NCI-H524 treated with DMSO at 0.1 percent for 48 hours (cell line): ENCODE data around the gene COL15A1.

Experiments used
- DNase-seq: peaks from one replicate; lab custom pipeline; 2025; lab: John Stamatoyannopoulos, UW

Gene COL15A1

GRCh38 chr9:99015448-99015847, 71.7 kb downstream of the COL15A1 start:
- no peak for DNase-seq

GRCh38 chr9:99015890-99016289, 72.2 kb downstream of the COL15A1 start:
- no peak for DNase-seq

GRCh38 chr9:99016681-99017387, 73.1 kb downstream of the COL15A1 start:
- DNase-seq = no peak

- no peak for DNase-seq
Measured at GRCh38 chr9:99018653-99019052, 74.9 kb downstream of the COL15A1 start.

- no peak for DNase-seq
Measured at GRCh38 chr9:99019510-99020331, 76.0 kb downstream of the COL15A1 start.

- DNase-seq = no peak
Measured at GRCh38 chr9:99020786-99021436, 77.2 kb downstream of the COL15A1 start.

- no peak for DNase-seq
Measured at GRCh38 chr9:99021512-99021911, 77.8 kb downstream of the COL15A1 start.

- DNase-seq = no peak
Measured at GRCh38 chr9:99023231-99023630, 79.5 kb downstream of the COL15A1 start.

- DNase-seq = peak; percentile 76
Measured at GRCh38 chr9:99023831-99024230, 80.1 kb downstream of the COL15A1 start.

- no peak for DNase-seq
Measured at GRCh38 chr9:99024959-99025358, 81.3 kb downstream of the COL15A1 start.

- DNase-seq = no peak
Measured at GRCh38 chr9:99025616-99026270, 82.0 kb downstream of the COL15A1 start.

- no peak for DNase-seq
Measured at GRCh38 chr9:99026271-99026955, 82.7 kb downstream of the COL15A1 start.

- no peak for DNase-seq
Measured at GRCh38 chr9:99026956-99027298, 83.2 kb downstream of the COL15A1 start.

- no peak for DNase-seq
Measured at GRCh38 chr9:99027443-99027842, 83.7 kb downstream of the COL15A1 start.

GRCh38 chr9:99029083-99029645, 85.5 kb downstream of the COL15A1 start:
- DNase-seq = no peak

GRCh38 chr9:99030092-99030511, 86.4 kb downstream of the COL15A1 start:
- DNase-seq = no peak

- no peak for DNase-seq
Measured at GRCh38 chr9:99030610-99031109, 87.0 kb downstream of the COL15A1 start.

GRCh38 chr9:99031319-99031718, 87.6 kb downstream of the COL15A1 start:
- DNase-seq = no peak

GRCh38 chr9:99031994-99032393, 88.3 kb downstream of the COL15A1 start:
- DNase-seq = no peak

GRCh38 chr9:99034149-99034548, 90.4 kb downstream of the COL15A1 start:
- no peak for DNase-seq

GRCh38 chr9:99035313-99035712, 91.6 kb downstream of the COL15A1 start:
- DNase-seq = no peak
